GM18498 (cell line): ENCODE results near the gene EPHB1.

Experiments used
- ATAC-seq: cut with Tn5 transposase; IDR thresholded peaks from one replicate; pipeline ENCODE4 v1.9.1; 2021; ENCODE audit warnings: mild to moderate bottlenecking, moderate library complexity; ENCODE audit not compliant: unreplicated experiment

Gene EPHB1

GRCh38 chr3:135172191-135172869 is 377.3 kb downstream of the EPHB1 start:
- ATAC-seq, result no peak

- ATAC-seq, result no peak
Measured at GRCh38 chr3:135175728-135176277, 380.7 kb downstream of the EPHB1 start.

- ATAC-seq, result no peak
Measured at GRCh38 chr3:135176881-135177280, 381.8 kb downstream of the EPHB1 start.

DNA sequence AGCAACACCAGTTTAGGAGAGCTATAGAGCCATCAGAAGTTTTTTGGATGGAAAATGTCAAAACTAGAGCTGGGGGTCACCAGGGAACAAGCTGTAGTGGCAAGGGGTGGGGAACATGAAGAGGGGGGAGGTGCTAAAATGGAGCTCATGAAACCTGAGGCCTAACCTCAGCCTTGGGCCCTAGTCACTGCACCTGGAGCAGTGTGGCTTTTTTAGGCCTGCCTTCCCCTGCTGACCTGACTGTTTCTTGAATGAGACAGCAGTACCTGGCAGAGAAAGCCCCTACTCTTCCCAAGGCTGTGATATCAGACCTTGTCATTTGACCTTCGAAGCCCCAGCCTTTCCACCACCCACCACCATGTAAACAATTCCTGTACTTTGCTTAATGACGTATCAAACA is 383.5 kb downstream of the EPHB1 start:
- ATAC-seq, result no peak

- no peak for ATAC-seq
Measured at GRCh38 chr3:135181408-135181807, 386.3 kb downstream of the EPHB1 start.

- ATAC-seq, result no peak
Measured at GRCh38 chr3:135182364-135182998, 387.4 kb downstream of the EPHB1 start.

DNA sequence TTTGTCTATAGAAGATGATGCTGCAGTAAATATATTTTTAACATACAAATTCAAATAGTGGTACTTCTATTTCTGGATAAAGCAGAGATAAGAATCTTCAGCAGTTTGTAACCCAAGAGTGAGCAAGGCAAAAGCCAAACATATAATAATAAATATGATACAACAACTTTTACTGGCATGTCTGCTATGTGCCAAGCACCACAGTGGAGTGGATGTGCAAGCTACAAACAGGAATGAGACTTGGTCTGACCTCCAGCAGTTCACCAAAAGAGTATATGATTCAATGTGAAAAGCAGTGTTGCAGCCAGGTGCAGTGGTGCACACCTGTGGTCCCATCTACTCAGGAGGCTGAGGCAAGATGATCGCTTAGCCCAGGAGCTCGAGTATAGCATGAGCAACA is 395.6 kb downstream of the EPHB1 start:
- no peak for ATAC-seq

DNA sequence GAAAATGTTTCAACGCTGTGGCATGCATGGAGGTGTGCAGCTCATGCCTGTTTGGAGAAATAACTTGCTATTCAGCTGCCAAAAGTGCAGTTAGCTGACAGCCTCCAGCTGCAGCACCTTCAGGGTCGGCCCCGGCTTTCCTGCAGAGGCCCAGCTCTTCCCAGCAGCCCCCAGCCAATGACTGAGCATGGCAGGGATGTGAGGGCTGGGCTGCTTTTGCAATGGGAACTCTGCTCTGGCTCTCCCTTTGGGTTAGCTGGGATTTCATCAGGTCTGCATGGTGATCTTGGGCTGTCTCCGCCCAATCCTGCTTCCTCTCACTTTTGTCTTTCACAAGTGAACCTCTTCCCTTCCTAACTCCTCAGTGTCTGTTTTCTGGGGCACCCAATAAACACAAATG is 396.6 kb downstream of the EPHB1 start:
- no peak for ATAC-seq

DNA sequence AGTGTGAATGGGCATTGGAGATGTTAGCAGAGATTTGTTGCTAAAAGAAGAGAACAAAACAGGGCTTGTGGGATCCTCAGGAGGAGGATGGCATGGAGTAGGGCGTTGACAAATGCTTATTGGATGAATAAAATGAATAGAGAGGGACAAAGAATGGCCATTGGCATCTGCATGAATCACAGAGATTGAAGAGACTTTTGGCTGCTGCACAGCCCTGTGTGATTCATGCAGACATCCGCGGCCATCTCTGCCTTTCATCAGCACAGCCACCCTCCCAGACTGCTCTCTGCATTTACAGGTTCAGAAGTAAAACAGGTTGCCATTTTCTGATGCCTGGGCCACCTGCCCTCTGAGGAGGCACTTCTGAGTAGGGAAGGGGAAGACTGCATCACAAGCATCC is 397.9 kb downstream of the EPHB1 start:
- no peak for ATAC-seq

DNA sequence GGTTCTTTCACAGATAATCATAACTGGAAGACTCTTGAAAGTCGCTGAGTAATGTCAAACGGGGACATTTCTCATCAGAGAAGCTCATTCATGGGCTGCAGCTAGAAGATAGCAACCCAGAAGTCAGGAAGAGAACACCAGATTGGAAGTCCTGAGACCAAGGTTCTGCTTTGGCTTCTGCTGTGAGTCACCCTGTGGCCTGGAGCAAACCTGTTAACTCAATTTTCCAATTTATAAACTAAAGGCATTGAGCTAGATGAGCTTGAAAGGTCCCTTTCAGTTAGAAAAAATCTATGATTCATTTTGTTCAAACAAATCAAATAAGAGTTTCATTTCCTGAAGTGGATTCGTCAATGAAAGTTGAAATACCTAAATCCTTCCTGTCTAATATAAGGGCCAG is 402.2 kb downstream of the EPHB1 start:
- peak; percentile 47 for ATAC-seq

- no peak for ATAC-seq
Measured at GRCh38 chr3:135197856-135198255, 402.8 kb downstream of the EPHB1 start.

DNA sequence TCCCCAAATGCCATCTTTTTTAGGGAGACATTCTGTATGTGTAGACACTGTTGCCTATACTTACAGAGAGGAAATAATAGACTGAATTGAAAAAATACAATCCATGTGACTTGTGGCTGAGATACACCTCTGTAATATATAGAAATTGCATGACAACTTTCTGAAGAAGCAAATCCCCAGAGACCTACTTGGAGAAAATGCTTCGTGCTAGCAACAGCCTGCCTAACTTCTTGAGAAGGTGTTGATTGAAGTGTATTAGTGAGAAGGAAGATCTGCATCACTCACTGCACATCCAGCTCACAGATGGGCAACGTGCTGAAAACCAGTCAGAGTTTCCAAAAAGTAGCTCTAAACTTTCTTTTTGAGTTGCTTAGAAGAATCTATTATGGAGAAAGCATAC is 404.1 kb downstream of the EPHB1 start:
- peak; percentile 59 for ATAC-seq

- ATAC-seq, result no peak
Measured at GRCh38 chr3:135203026-135203425, 408.0 kb downstream of the EPHB1 start.

DNA sequence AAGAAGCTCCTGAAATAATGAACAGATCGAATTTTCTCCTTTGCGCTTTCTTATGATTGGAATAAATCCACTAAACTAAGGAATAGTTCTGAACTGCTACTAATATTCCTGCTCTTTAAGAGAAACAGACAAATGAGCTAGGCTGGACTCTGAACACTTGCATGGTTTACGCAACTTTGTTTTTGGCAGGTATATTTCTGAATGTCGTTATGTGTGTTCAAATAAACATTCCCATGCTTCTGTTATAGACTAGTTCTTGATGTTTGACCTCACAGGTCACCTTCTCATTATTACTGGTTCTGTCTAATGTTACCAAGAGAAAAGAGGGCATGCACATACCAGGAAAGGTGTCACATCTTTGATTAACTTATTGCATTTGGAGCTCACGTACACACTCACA is 418.2 kb downstream of the EPHB1 start:
- ATAC-seq, result no peak

- ATAC-seq, result no peak
Measured at GRCh38 chr3:135213822-135214221, 418.8 kb downstream of the EPHB1 start.

- ATAC-seq, result no peak
Measured at GRCh38 chr3:135214400-135214799, 419.3 kb downstream of the EPHB1 start.

- no peak for ATAC-seq
Measured at GRCh38 chr3:135215516-135215915, 420.5 kb downstream of the EPHB1 start.

DNA sequence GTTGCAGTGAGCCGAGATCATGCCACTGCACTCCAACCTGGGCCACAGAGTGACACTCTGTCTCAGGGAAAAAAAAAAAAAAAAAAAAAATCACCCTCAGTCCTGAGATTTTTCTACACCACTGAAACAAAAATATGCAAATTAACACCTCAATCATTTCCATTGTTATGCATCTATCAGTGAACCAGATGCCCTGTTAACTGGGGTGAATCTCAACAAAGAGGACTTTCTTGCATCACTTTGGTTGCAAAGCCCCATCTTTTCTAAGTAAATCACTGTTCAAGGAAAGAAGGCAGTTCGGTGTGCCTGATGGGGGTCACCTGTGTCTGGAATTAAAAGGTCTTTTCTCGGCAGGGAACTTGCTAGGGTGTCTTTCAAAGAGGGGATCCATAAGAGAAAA is 421.6 kb downstream of the EPHB1 start:
- no peak for ATAC-seq

- ATAC-seq, result no peak
Measured at GRCh38 chr3:135217730-135218129, 422.7 kb downstream of the EPHB1 start.

GRCh38 chr3:135218304-135218703 is 423.2 kb downstream of the EPHB1 start:
- ATAC-seq, result no peak

DNA sequence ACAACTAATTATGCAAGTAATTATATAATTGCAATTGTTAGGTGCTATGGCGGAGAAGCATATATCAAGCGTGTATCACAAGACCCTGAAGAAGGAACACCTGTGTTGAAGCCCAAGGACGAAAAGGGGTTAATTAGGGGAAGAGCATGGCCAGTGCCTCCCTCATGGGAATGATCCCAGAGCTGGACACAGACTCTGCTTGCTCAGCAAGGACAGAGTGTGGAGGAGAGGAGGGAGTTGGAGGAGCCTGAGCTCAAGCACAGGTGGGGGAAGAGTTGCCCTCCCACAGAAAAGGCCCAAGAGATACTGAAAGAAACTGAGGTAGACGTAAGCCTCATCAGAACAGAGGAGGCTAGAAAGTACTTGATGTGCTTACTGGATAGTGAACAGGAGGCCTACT is 423.7 kb downstream of the EPHB1 start:
- ATAC-seq, result no peak

DNA sequence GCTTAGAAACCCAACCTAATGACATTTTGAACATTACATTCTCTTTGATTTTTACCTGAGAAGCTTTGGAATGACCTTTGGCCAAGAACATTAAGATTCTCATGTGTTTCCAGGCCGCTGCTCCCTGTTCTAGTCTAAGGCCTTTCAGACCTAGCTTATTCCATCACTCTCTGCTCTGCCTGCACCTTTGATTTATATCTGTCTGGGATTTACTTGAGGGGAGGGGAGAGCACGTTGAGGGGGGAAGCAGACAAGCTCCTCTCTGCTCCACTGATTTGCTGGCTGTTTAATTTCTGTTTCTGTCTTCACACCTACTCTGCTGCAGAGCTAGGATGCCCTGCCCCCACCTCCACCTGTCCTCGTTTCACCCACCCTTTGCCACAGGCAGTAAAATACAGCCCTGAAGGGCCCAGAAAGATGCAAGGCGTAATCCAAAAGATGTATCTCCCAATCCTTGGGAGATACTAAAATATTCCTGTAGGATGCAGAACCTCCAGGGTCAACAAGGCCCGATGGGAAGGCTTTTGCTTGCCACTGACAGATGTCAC is 429.8 kb downstream of the EPHB1 start:
- peak; percentile 56 for ATAC-seq
